ENCODE results near the gene CENPB.

Gene CENPB

GRCh38 chr20:3747471-3747870 lies 39.1 kb downstream of the CENPB start:
- DNase-seq: no peak

- DNase-seq: no peak
Measured at GRCh38 chr20:3745686-3746173, 40.8 kb downstream of the CENPB start.

- DNase-seq: peak; percentile 81
Measured at GRCh38 chr20:3744806-3745685, 41.5 kb downstream of the CENPB start.

- DNase-seq: no peak
Measured at GRCh38 chr20:3744037-3744436, 42.5 kb downstream of the CENPB start.

DNA sequence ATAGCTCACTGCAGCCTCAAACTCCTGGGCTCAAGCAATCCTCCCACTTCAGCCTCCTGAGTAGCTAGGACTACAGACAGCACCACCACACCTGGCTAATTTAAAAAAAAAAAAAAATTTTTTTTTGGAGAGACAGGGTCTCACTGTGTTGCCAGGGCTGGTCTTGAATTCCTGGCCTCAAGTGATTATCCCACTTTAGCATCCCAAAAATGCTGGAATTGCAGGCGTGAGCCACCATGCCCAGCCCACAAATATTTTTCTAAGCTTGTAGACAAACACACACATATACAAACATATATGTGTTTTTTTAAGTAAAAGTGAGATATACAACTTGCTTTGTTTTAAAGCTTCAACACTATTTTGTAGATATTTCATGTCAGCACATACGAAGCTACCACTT lies 43.3 kb downstream of the CENPB start:
- no peak for DNase-seq

DNA sequence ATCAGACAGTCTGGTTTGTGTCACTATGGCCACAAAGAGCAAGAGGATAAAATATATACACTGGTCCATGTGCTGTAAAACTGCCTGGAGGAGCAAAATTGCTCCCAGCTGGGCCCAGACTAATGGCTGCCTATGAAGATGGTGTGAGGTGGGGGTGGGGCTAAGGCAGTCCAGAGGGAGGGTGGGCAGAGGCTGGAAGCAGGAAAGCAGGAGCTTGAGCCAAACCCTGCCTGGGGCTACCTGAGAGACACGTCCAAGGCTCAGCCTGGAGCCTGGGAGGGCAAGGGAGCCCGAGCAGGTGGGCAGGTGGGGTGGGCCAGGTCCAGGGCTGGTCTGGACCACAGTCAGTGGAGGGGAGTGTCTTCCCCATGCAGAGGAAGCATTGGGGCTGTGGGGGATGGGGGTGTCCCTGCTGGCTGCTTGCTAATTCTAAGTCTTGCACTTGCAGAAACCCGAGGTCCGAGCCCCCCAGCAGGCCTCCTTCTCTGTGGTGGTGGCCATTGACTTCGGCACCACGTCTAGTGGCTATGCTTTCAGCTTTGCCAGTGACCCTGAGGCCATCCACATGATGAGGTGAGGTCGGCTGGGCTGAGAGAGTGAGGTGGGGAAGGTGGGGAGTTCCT lies 44.6 kb downstream of the CENPB start:
- DNase-seq: no peak

GRCh38 chr20:3740615-3741301 lies 45.8 kb downstream of the CENPB start:
- DNase-seq: no peak

DNA sequence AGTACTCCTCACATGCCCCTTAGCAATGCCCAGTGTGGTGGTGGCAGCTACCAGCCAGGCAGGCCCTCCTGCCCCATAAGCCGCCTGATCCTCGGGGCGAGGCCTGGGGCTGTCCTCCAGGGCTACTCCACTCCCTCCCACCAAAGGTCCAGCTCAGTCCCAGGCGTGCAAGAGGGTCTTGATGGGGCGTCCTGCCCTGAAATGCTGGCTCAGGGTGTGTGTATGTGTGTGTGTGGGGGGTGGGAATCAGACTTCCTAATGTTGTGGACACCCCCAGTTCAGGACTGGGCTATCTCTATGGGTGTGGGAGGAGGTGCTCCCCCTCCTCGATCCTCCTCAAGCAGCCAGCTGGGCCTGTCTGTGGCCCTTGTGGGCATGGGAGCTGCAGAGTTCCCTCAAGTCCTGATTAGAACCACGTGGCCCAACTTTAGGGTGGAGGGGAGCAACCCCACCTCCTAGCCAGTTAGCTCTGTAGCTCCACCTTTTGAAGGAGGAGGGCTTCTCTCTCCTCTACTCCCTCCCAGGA lies 46.6 kb downstream of the CENPB start:
- DNase-seq: no peak

DNA sequence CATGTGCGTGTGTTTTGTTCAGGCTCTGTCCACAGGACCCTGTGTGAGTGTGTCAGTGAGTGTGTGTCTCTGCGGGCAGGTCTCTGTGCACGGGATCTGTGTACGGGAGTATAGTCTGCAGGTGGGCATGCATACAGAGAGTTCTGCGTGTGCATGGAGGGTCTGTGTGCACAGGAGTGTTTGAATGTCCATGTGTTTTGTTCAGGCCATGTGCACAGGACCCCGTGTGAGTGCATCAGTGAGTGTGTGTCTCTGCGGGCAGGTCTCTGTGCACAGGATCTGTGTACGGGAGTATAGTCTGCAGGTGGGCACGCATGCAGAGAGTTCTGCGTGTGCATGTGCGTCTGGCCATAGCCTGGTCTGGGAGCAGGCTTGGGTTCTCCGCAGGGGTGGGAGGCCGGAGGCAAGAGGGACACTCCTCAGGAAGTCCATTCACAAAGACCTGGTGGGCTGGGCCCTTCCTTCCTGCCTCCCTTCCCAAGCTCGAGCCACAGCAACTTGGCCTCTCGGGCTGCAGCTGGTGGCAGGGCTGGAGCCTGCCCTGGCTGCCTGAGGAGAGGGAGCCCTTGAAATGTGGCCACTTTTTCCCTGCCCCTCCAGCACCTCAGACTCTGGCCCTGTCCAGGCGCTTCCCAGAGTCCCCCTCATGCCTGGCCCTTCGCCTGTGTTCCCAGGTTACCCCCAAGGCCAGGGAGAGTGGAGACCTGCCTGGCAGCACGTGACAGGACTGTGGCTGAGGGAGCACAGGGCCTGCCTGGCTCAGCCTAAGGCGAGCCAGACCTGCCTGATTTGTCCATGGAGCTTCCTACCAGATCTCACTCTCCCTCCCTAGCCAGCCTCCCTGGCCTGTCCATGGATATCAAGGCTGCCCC lies 47.2 kb downstream of the CENPB start:
- DNase-seq: no peak

GRCh38 chr20:3738111-3739053 lies 48.2 kb downstream of the CENPB start:
- no peak for DNase-seq

GRCh38 chr20:3735768-3736167 lies 50.8 kb downstream of the CENPB start:
- DNase-seq: no peak

GRCh38 chr20:3734111-3734843 lies 52.3 kb downstream of the CENPB start:
- DNase-seq: no peak
